Thoracic aorta (tissue), 2 donors: Measurements from ENCODE around the gene NELFCD. TPM values are rescaled to one million over a fixed set of nuclear protein-coding genes. Genes with fewer than 3 reads are reported as not detected.
"Not testable (repeated sequence)": the region's sequence is repeated elsewhere in the genome, so short reads cannot be mapped to it uniquely, and the experiment has no call there.

Experiments
- ATAC-seq: fragments of 150-250 bp; one replicate; pipeline ENCODE4 v1.8.0; 2017; ENCODE audit warnings: low read depth; ENCODE audit not compliant: insufficient number of reproducible peaks, low FRiP score
- DNase-seq: peaks from one replicate; pipeline ENCODE4 v3.0.0-alpha.2; 2020; ENCODE audit warnings: low spot score
- H3K27ac ChIP-seq, 2 donors: fragments of 200-600 bp; sonication (generic); 1 replicate in 1 of 2; 2 replicates in 1 of 2; pipeline ENCODE4 v1.5.1; 2016; ENCODE audit warnings: mild to moderate bottlenecking in 2 of 2, moderate library complexity in 2 of 2
- H3K27me3 ChIP-seq: fragments of 200-600 bp; sonication (generic); replicated peaks from 2 replicates; pipeline ENCODE4 v1.6.0; 2016; ENCODE audit warnings: mild to moderate bottlenecking; ENCODE audit not compliant: insufficient read depth
- H3K36me3 ChIP-seq: fragments of 200-600 bp; sonication (generic); one replicate; pipeline ENCODE4 v1.5.1; 2016
- H3K4me1 ChIP-seq, 2 donors: fragments of 200-600 bp; sonication (generic); 1 replicate in 1 of 2; 2 replicates in 1 of 2; pipeline versions ENCODE4 v1.5.1 to v1.6.0; 2016; ENCODE audit warnings: low read depth in 2 of 2, mild to moderate bottlenecking in 1 of 2; ENCODE audit not compliant: control insufficient read depth in 1 of 2
- H3K4me3 ChIP-seq: fragments of 200-600 bp; sonication (generic); 2 replicates; pipeline ENCODE4 v1.5.1; 2016; ENCODE audit warnings: mild to moderate bottlenecking
- H3K9me3 ChIP-seq: fragments of 200-600 bp; sonication (generic); 2 replicates; pipeline ENCODE4 v1.5.1; 2016
- CTCF ChIP-seq: fragments of 200-600 bp; sonication (generic); IDR thresholded peaks from one replicate; pipeline ENCODE4 v1.5.1; 2019; ENCODE audit warnings: antibody characterized with exemption
- total RNA-seq, 2 donors: library from RNA; depleted of rRNA; stranded (reverse); fragments of >200 nt; gene quantifications; one replicate each; pipeline versions ENCODE4 v1.1.0 to v1.2.3, GENCODE V29; 2016

NELFCD gene
- total RNA-seq, 2 donors from 2014 or later, result 50.9 to 52.6 TPM

GRCh38 chr20:58956078-58956477, 25.0 kb upstream of the NELFCD start:
- Histone ChIP-seq H3K36me3 (no peaks in the 10 kb centered on the region), H3K9me3 (no peaks in the 10 kb centered on the region), H3K27me3 (no peaks in the 10 kb centered on the region), H3K27ac (no peak overlapping the region), H3K4me1 (no peaks in the 10 kb centered on the region), H3K4me3 (no peak overlapping the region)
- no peak for ATAC-seq
- DNase-seq, result no peak
- no peak for TF ChIP-seq CTCF

- Histone ChIP-seq H3K9me3 (no peaks in the 10 kb centered on the region), H3K36me3 (no peaks in the 10 kb centered on the region), H3K4me3 (no peak overlapping the region), H3K4me1 (no peaks in the 10 kb centered on the region), H3K27me3 (no peaks in the 10 kb centered on the region), H3K27ac (no peak overlapping the region)
- DNase-seq (no peak), ATAC-seq (no peak)
- TF ChIP-seq CTCF, result no peak
Measured at GRCh38 chr20:58959652-58960051, 21.4 kb upstream of the NELFCD start.

GRCh38 chr20:58963060-58963584, 17.9 kb upstream of the NELFCD start:
- H3K36me3 ChIP-seq, result no peaks in the 10 kb centered on the region
- ATAC-seq, result no peak
- TF ChIP-seq CTCF, result no peak
- no peak overlapping the region for H3K4me3 ChIP-seq
- H3K4me1 ChIP-seq, result no peaks in the 10 kb centered on the region
- no peak overlapping the region for H3K27ac ChIP-seq
- H3K9me3 ChIP-seq, result no peaks in the 10 kb centered on the region
- no peak for DNase-seq
- H3K27me3 ChIP-seq, result no peaks in the 10 kb centered on the region

- not testable (repeated sequence) for H3K27me3 ChIP-seq, ATAC-seq, H3K4me1 ChIP-seq, H3K27ac ChIP-seq, H3K36me3 ChIP-seq, H3K9me3 ChIP-seq, H3K4me3 ChIP-seq, DNase-seq
Measured at GRCh38 chr20:58963922-58964321, 17.1 kb upstream of the NELFCD start.

GRCh38 chr20:58965270-58966064, 15.6 kb upstream of the NELFCD start:
- ATAC-seq, result no peak
- H3K27ac ChIP-seq, result no peak overlapping the region
- no peaks in the 10 kb centered on the region for H3K4me1 ChIP-seq
- no peak for DNase-seq
- no peak overlapping the region for H3K4me3 ChIP-seq
- H3K27me3 ChIP-seq, result no peaks in the 10 kb centered on the region
- TF ChIP-seq CTCF, result no peak
- no peaks in the 10 kb centered on the region for H3K36me3 ChIP-seq
- no peaks in the 10 kb centered on the region for H3K9me3 ChIP-seq
